Renal pelvis (tissue), 4 donors: Measurements from ENCODE around the gene C2CD2L. TPM values are rescaled to one million over a fixed set of nuclear protein-coding genes. Genes with fewer than 3 reads are reported as not detected.
A peak's percentile ranks its signal among the peaks of the same experiment; 100 is the strongest.
"Not testable (repeated sequence)": the region's sequence is repeated elsewhere in the genome, so short reads cannot be mapped to it uniquely, and the experiment has no call there.

Experiments used
- DNase-seq: peaks from one replicate; pipeline ENCODE4 v3.0.0-alpha.2; 2013
- polyA plus RNA-seq, 3 donors: library from polyadenylated mRNA; unstranded; fragments of 120-200 nt; gene quantifications; one replicate each; pipeline ENCODE4 v1.2.1, GENCODE V29; 2013; ENCODE audit not compliant: insufficient read length in 3 of 3

C2CD2L gene
- polyA plus RNA-seq, 3 donors: 11.8 to 12.5 (median 12.1) TPM

GRCh38 chr11:119149786-119150275 is 42.7 kb downstream of the C2CD2L start:
- DNase-seq: no peak

DNA sequence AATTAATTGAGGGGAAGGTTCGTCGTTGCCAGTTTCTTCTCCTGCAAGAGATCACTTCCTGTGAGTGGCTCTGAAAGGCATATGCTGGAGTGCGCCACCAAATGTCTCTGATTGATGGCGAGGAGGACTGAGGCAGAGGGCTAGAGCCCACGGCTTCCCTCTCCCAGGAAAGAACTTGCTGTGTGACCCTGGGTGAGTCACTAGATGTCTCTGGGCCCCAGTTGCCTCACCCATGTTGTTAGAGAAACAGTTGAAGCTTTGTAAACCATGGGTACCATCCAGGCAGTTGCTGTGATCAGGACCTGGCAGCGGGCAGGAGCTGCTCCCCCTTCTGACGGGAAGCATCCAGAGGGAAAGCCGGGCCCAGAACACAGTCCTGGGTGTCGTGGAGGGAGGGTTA is 44.9 kb downstream of the C2CD2L start:
- DNase-seq: no peak

GRCh38 chr11:119152604-119153003 is 45.5 kb downstream of the C2CD2L start:
- DNase-seq: no peak

- DNase-seq: no peak
Measured at GRCh38 chr11:119153049-119153818, 46.1 kb downstream of the C2CD2L start.

DNA sequence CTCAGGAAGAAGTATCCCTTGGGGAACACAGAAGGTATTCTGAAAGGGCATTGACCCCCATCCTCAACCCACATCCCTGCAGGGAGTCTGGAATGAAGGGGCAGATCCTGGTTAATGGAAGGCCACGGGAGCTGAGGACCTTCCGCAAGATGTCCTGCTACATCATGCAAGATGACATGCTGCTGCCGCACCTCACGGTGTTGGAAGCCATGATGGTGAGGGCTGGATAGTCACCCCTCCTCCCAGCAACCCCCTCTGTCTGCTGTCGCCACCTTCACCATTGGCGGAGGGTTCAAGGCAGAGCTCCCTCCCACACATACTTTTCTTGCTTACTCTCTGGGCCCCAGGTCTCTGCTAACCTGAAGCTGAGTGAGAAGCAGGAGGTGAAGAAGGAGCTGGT is 47.0 kb downstream of the C2CD2L start:
- DNase-seq: no peak

GRCh38 chr11:119155733-119156492 is 48.8 kb downstream of the C2CD2L start:
- DNase-seq: no peak

- no peak for DNase-seq
Measured at GRCh38 chr11:119156496-119156895, 49.4 kb downstream of the C2CD2L start.

GRCh38 chr11:119157063-119157462 is 49.9 kb downstream of the C2CD2L start:
- DNase-seq: no peak

- DNase-seq: no peak
Measured at GRCh38 chr11:119158467-119158866, 51.3 kb downstream of the C2CD2L start.

- DNase-seq: no peak
Measured at GRCh38 chr11:119160151-119160550, 53.0 kb downstream of the C2CD2L start.

GRCh38 chr11:119161871-119162270 is 54.7 kb downstream of the C2CD2L start:
- DNase-seq: no peak

DNA sequence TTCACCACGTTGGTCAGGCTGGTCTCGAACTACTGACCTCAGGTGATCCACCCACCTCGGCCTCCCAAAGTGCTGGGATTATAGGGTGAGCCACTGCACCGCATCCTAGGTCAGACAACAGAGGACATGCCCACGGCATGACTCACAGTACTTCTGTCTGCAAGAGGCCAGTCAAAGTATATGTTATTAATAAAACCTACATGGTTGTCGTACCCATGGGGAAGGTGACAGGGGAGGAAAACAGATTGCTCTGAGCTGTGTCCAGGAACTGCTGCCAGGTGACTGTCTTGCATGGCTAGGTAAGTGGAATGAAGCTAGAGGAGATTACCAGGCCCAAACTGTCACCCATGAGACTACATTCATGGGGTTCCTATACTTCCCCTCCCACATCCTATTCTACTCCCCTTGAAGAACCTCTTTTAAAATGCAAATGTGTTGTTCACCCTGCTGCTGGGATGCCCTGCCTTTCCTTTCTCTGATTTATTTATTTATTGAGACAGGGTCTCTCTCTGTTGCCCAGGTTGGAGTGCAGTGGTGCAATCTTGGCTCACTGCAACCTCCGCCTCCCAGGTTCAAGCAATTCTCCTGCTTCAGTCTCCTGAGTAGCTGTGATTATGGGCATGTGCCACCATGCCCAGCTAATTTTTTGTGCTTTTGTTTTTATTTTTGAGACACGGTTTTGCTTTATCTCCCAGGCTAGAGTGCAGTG is 59.4 kb downstream of the C2CD2L start:
- peak; percentile 65 for DNase-seq

GRCh38 chr11:119167077-119167458 is 59.9 kb downstream of the C2CD2L start:
- not testable (repeated sequence) for DNase-seq

DNA sequence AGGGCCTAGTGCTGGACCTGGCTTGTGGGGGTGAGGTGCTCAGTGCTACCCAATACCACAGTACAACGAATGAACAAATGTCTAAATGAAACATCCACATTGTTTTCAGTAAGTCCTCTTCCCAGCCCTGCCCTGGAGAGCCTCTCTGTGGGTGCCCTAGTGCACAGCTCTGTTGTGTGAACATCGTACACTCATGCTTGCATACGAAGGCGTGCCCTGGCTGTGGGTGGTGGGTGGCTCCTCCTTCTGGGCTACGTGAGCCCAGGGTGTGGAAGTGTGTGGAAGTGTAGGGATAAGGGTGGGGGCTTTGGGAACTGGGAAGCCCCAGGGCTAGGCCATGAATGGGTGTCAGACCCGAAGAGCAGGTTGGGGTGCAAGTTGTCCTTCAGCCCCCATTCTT is 60.8 kb downstream of the C2CD2L start:
- DNase-seq: no peak

Other genes starting within 250 kb of the C2CD2L start
- not detected for gene CXCR5, start 223.5 kb upstream of the C2CD2L start, polyA plus RNA-seq
- 10 to 100 TPM; 37.8 to 42.7 (median 38.5) TPM for gene BCL9L, start 181.4 kb upstream of the C2CD2L start, polyA plus RNA-seq
- gene UPK2, start 151.0 kb upstream of the C2CD2L start, polyA plus RNA-seq: 10 to 100 TPM; 13.4 to 22.5 (median 14.2) TPM
- gene FOXR1, start 135.6 kb upstream of the C2CD2L start, polyA plus RNA-seq: under 1 TPM in 2 of 3 donors, not detected in 1; 0.07 to 0.29 TPM
- 10 to 100 TPM; 14.4 to 44.2 (median 40.8) TPM for gene CENATAC, start 109.2 kb upstream of the C2CD2L start, polyA plus RNA-seq
- gene RPS25, start 89.0 kb upstream of the C2CD2L start, polyA plus RNA-seq: 1,000 to 10,000 TPM; 1,004 to 1,217 (median 1,026) TPM
- gene TRAPPC4, start 88.6 kb upstream of the C2CD2L start, polyA plus RNA-seq: 100 to 1,000 TPM in 1 of 3 donors, 10 to 100 TPM in 2; 94.6 to 110 (median 98.5) TPM
- gene SLC37A4, start 76.5 kb upstream of the C2CD2L start, polyA plus RNA-seq: 100 to 1,000 TPM; 110 to 120 (median 112) TPM
- gene HYOU1, start 50.1 kb upstream of the C2CD2L start, polyA plus RNA-seq: 100 to 1,000 TPM; 115 to 133 (median 124) TPM
- gene VPS11, start 39.5 kb upstream of the C2CD2L start, polyA plus RNA-seq: 10 to 100 TPM; 55.0 to 66.1 (median 57.7) TPM
- gene HMBS, start 22.5 kb upstream of the C2CD2L start, polyA plus RNA-seq: 10 to 100 TPM; 22.8 to 34.6 (median 28.2) TPM
- gene DPAGT1, start 5.5 kb upstream of the C2CD2L start, polyA plus RNA-seq: 10 to 100 TPM; 55.6 to 68.1 (median 67.4) TPM
- 10 to 100 TPM; 28.1 to 43.7 (median 42.6) TPM for gene HINFP, start 14.2 kb downstream of the C2CD2L start, polyA plus RNA-seq
- 1 to 10 TPM in 1 of 3 donors, under 1 TPM in 2; 0.70 to 1.4 (median 0.92) TPM for gene ABCG4, start 41.7 kb downstream of the C2CD2L start, polyA plus RNA-seq
- 10 to 100 TPM; 12.4 to 15.1 (median 14.3) TPM for gene NLRX1, start 61.4 kb downstream of the C2CD2L start, polyA plus RNA-seq
- 10 to 100 TPM; 16.0 to 26.2 (median 23.8) TPM for gene NHERF4, start 78.1 kb downstream of the C2CD2L start, polyA plus RNA-seq
- gene CBL, start 99.0 kb downstream of the C2CD2L start, polyA plus RNA-seq: 10 to 100 TPM; 17.7 to 22.5 (median 22.2) TPM
- 10 to 100 TPM; 49.4 to 55.0 (median 52.8) TPM for gene MCAM, start 209.8 kb downstream of the C2CD2L start, polyA plus RNA-seq
- 10 to 100 TPM; 33.5 to 39.5 (median 38.2) TPM for gene RNF26, start 227.2 kb downstream of the C2CD2L start, polyA plus RNA-seq
- 10 to 100 TPM; 24.4 to 32.5 (median 25.5) TPM for gene C1QTNF5, start 233.5 kb downstream of the C2CD2L start, polyA plus RNA-seq
- not detected for gene MFRP, start 239.4 kb downstream of the C2CD2L start, polyA plus RNA-seq